C4-2B (cell line): Measurements from ENCODE around the gene RRP8.

Experiments
- H3K27ac ChIP-seq: fragments of 450-650 bp; 2 replicates; pipeline ENCODE4 v1.5.1; 2017
- CTCF ChIP-seq: fragments of 450-650 bp; conservative IDR thresholded peaks from 2 replicates; pipeline ENCODE4 v1.5.1; 2017; ENCODE audit warnings: mild to moderate bottlenecking
- ZFX ChIP-seq: fragments of 450-650 bp; IDR thresholded peaks from 2 replicates; pipeline ENCODE4 v1.6.1; 2017

RRP8 gene

GRCh38 chr11:6615882-6616585 is 12.6 kb upstream of the RRP8 start:
- TF ChIP-seq ZFX (no peak), CTCF (no peak)
- H3K27ac ChIP-seq, result no peak overlapping the region

GRCh38 chr11:6615046-6615445 is 11.6 kb upstream of the RRP8 start:
- TF ChIP-seq ZFX (no peak), CTCF (no peak)
- H3K27ac ChIP-seq, result no peak overlapping the region

GRCh38 chr11:6614446-6614845 is 11.0 kb upstream of the RRP8 start:
- TF ChIP-seq ZFX (no peak), CTCF (no peak)

GRCh38 chr11:6613496-6613895 is 10.1 kb upstream of the RRP8 start:
- H3K27ac ChIP-seq, result peak overlapping the region; percentile 89; the same call in 1 of the 2 replicates
- TF ChIP-seq CTCF (no peak), ZFX (no peak)

More at GRCh38 chr11:6614446-6614845, 11.0 kb upstream of the RRP8 start:
- H3K27ac ChIP-seq, result no peak overlapping the region

GRCh38 chr11:6612213-6613041 is 9.0 kb upstream of the RRP8 start, which contains the start of gene TAF10:
Gene TAF10, minus strand, starts transcription at chr11:6612216. Its CDS starts 27 bp downstream, at chr11:6612189.
- TF ChIP-seq CTCF (peak; percentile 69), ZFX (no peak)
- peak within 1 kb of the TSS; percentile 89 for H3K27ac ChIP-seq

- TF ChIP-seq ZFX (peak; percentile 34; the same call in 1 of the 2 replicates), CTCF (no peak)
Observed at GRCh38 chr11:6611963-6612212, 8.5 kb upstream of the RRP8 start.

More at GRCh38 chr11:6611963-6612212, 8.5 kb upstream of the RRP8 start:
- peak overlapping the region; percentile 89 for H3K27ac ChIP-seq
